Measurements from ENCODE around the gene CXADR.
"Not testable (repeated sequence)": the region's sequence is repeated elsewhere in the genome, so short reads cannot be mapped to it uniquely, and the experiment has no call there.

The CXADR gene

GRCh38 chr21:17512253-17513213 is at the start of gene CXADR:
TSS of gene CXADR (plus strand) at chr21:17513043. CDS start at chr21:17513130, 87 bp downstream.
- DNase-seq, result no peak

DNA sequence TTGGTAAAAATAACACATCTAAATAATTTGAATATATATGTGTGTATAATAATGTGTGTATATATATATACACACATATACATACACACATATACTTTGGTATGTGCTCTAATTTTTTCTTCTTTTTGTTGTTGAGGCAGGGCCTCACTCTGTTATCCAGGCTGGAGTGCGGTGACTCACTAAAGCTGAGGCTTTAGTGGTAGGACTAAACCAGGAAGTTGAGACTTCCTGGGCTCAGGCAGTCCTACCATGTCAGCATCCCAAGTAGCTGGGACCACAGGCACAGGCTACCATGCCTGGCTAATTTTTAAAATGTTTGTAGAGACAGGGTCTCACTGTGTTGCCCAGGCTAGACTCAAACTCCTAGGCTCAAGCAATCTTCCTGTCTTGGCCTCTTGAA is 46.7 kb upstream of the CXADR start:
- DNase-seq, result no peak

GRCh38 chr21:17467392-17467791 is 45.5 kb upstream of the CXADR start:
- no peak for DNase-seq

DNA sequence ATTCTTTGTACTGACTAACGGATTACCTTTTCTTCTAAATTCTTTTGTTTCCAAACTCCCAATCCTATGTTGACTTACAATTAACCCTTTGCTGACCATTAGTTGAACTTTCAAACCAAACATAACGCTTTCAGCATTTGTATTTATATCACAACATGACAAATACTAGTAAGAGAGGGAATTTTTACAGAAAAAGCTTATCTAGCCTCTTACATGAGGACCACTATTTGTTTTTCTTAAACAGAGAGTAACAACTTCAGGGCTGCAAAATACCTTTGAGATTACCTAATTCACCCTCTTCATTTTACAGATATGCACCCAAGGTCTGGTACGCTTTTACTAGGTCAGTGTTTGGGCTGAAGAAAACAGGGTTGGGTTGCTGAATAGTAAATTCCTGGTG is 45.0 kb upstream of the CXADR start:
- DNase-seq, result no peak

DNA sequence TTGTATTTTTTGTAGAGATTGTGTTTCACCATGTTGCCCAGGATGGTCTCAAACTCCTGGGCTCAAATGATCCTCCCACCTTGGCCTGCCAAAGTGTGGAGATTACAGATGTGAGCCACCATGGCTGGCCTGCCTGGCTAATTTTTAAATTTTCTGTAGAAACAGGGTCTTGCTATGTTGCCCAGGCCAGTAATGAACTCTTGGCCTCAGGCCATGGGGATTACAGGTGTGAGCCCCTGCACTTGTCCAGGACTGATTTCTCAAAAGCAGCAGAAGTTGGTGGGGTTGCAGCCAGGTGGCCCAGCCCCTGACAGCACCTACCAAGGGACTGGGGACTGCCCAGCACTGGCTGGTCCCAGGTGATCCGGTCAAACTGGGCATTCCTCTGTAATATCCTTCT is 44.1 kb upstream of the CXADR start:
- DNase-seq, result no peak

- no peak for DNase-seq
Measured at GRCh38 chr21:17469727-17470126, 43.1 kb upstream of the CXADR start.

- DNase-seq, result no peak
Measured at GRCh38 chr21:17472182-17472581, 40.7 kb upstream of the CXADR start.

GRCh38 chr21:17472592-17473271 is 40.1 kb upstream of the CXADR start:
- DNase-seq, result no peak

DNA sequence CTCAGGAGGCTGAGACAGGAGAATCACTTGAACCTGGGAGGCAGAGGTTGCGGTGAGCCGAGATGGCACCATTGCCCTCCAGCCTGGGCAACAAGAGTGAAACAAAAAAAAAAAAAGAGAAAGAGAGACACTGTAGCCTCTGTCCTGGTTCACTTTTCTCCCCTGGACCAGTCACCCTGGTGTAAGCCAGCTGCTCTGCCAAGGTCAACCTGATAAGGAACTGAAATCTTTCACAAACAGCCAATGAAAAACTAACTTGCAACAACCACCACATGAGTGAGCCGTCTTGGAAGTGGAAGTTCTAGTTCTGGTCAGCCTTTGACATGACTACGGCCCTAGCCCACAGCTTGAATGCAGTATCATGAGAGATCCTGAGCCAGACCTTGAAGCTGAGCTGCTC is 36.8 kb upstream of the CXADR start:
- no peak for DNase-seq

DNA sequence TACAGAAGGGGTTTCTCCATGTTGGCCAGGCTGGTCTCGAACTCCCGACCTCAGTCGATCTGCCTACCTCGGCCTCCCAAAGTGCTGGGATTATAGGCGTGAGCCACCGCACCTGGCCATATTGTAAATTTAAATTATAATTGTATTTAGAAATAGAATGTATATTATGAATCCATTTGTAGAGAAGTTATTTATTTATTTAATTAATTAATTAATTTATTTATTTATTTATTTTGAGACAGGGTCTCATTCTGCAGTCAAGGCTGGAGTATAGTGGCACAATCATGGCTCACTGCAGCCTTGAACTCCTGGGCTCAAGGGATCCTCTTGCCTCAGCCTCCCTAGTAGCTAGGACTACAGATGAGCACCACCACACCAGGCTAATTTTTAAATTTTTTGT is 34.7 kb upstream of the CXADR start:
- DNase-seq, result not testable (repeated sequence)

DNA sequence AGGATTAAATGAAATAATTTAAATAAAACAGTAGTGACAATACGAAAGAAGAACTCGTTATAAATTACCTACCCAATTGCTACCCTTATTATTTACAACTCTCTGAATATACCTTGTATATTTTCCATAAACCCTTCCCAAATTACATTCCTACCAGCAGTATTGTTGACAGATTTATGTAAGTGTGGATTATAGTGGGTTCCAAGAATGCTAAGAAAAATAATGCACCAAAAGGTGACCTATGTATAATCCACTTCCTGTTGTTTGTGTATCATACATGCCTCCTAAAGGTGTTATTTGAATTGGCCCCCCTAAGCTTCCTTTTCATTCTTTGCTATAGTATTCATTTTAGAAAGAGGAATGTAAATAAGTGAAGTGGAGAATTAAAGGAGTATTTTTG is 33.2 kb upstream of the CXADR start:
- DNase-seq, result no peak

GRCh38 chr21:17482928-17483327 is 29.9 kb upstream of the CXADR start:
- no peak for DNase-seq

- no peak for DNase-seq
Measured at GRCh38 chr21:17488620-17489019, 24.2 kb upstream of the CXADR start.

- DNase-seq, result not testable (repeated sequence)
Measured at GRCh38 chr21:17489565-17489964, 23.3 kb upstream of the CXADR start.

DNA sequence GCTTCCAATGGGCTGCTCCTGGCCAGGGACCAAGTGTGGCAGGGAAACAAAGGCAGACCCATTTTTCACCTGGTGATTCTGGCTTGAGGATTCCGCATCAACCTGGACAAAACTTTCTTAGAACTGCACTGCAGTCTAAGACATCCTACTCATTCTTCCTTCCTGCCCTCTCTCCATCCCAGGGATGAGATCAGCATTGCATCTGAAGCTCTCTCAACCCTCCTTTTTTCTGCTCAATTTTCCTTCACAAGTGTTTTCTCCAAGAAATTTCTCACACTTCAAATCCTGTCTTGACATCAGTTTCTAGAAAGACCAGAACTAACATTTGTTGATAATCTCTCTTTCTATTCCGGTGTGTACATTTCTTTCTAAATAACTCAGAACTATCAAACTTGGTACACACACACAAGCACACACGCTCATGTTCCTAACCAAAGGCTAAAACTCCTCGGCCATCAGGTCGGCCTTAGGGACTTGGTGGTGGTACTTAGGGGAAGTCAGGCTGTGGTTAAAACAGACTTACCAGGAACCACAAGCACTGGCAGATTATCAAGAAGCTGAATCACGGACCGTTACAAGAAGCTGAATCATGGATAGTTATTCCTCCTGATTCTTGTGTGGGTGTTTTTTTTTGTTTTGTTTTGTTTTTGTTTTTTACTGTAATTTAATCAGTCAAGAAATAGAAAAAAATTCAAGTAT is 21.0 kb upstream of the CXADR start:
- DNase-seq, result peak; percentile 27

GRCh38 chr21:17492415-17493168 is 20.3 kb upstream of the CXADR start:
- DNase-seq, result no peak

DNA sequence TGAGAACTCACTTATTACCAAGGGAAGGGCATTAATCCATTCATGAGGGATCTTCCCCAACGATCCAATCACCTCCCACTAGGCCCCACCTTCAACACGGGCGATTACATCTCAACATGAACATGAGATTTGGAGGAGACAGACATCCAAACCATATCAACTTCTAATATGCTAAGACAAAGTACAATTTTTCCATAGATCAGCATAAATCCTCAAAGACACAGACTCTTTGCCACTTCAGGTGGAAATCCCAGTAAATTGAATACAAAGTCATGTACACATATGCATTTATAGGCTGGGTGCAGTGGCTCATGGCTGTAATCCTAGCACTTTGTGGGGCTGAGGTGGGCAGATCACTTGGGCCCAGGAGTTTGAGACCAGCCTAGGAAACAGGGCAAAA is 18.8 kb upstream of the CXADR start:
- DNase-seq, result no peak

GRCh38 chr21:17495680-17496079 is 17.2 kb upstream of the CXADR start:
- no peak for DNase-seq

GRCh38 chr21:17497316-17497715 is 15.5 kb upstream of the CXADR start:
- DNase-seq, result no peak

- DNase-seq, result no peak
Measured at GRCh38 chr21:17498586-17498985, 14.3 kb upstream of the CXADR start.

DNA sequence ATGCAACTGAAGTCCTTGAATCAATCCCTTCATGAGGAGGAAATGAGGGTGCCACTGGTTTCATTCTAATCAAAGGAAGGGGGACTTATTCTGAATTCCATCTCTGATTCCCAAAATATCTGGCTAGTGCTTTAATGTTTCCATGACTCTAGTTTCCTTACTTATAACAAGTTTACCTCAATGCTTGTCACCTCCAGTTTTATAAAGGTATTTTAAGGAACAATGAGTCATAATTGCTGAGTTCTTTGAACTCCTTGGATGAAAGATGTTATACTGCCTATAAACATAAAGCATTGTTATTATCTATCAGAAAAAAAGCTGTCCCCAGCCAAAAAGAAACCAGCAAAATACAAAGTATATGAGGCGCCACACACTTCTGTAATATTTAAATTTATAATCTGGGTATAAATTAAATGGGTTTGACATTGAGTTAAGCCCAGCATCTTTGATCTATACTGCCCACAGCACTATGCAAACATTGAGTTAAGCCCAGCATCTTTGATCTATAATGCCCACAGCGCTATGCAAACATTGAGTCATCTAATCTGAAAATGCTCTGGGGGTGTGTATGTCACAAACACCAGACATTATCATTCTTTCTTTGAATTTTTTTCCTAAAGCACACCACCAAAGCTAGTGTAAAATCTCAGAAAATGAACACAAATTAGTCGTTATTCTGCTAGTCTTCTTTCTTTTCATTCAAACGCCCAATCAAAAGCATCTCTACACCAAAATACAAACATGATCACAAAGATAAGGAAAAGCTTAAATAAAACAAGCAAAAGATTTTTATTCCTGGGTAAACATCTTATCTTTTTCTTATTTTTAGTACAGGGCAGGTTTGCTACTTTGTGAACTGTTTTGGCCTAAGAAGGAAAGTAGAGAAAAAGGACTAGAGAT is 11.5 kb upstream of the CXADR start:
- no peak for DNase-seq

GRCh38 chr21:17502985-17503384 is 9.9 kb upstream of the CXADR start:
- DNase-seq, result not testable (repeated sequence)

All from GDM1 (cell line).